Glomerular visceral epithelial cell (primary cell): ENCODE data around the gene ACOX3.

Experiments
- DNase-seq: peaks from one replicate; pipeline ENCODE4 v3.0.0-alpha.2; 2016; ENCODE audit errors: extremely low spot score

ACOX3 gene

GRCh38 chr4:8373973-8374545 is 66.5 kb downstream of the ACOX3 start:
- DNase-seq = no peak

- DNase-seq = no peak
These were observed 67.1 kb downstream of the ACOX3 start for GRCh38 chr4:8373270-8373972.

DNA sequence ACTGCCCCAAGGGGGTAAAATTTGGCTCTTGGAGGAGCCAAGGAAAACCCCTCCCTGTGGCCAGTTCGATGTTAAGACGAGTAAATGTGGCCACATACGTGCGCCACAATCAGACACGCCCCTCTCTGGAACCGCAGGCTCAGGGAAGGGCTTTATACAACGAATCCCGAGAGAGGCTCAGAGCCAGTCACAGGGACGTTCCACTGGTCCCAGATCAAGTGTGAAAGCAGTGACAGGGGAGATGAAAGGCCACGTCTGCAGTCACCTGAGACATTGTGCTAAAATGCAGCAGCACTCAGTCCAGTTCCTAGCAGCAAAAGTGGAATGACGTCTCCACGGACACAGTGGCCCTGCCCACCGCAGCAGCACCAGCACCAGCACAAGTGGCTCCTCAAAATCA is 68.0 kb downstream of the ACOX3 start:
- DNase-seq = no peak

- no peak for DNase-seq
These were observed 68.9 kb downstream of the ACOX3 start for GRCh38 chr4:8371596-8371995.

GRCh38 chr4:8370835-8371595 is 69.5 kb downstream of the ACOX3 start:
- peak; percentile 73 for DNase-seq

- DNase-seq = no peak
These were observed 70.3 kb downstream of the ACOX3 start for GRCh38 chr4:8370106-8370787.

- no peak for DNase-seq
These were observed 71.0 kb downstream of the ACOX3 start for GRCh38 chr4:8369426-8370105.

DNA sequence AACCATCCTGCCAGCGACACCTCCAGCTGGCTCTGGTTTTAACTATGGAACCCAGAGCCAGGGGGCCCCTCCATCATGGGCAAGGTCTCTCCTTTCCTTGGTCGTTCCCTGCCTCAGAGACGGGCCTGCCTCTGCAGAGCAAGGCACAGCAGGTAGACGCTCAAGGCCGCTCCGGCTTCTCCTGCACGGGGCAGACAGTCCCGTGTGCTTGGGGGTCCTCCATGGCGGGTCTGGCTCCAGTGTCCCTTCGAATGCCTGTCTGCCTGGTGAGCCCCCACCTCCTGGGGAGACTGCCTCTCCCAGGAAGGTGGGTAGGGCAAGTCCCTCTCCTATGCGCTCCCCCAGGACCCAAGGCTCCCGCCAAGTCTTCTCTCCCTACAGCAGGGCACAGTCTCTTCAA is 71.5 kb downstream of the ACOX3 start:
- DNase-seq = no peak

- no peak for DNase-seq
These were observed 72.5 kb downstream of the ACOX3 start for GRCh38 chr4:8368061-8368481.

GRCh38 chr4:8366601-8367000 is 73.9 kb downstream of the ACOX3 start:
- no peak for DNase-seq

DNA sequence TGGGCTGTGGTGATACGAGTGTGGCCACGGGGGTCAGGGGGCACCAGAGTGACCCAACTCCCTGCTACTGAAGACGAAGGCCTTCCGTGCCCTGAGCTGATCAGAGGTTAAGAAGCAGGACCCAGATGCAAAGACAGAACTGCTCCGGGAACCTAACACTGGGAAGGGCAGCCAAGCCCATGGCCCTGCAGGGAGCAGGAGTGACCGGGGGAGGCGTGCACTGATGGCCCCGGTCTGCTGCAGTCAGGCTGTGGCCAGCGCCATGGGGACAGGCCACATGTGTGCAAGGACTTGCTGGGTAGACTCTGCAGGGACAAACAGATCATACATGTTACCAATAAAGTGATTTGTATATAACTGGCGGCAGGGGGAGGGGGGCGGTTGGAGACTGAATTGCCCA is 74.6 kb downstream of the ACOX3 start:
- DNase-seq = no peak

GRCh38 chr4:8365353-8365752 is 75.2 kb downstream of the ACOX3 start:
- DNase-seq = no peak

DNA sequence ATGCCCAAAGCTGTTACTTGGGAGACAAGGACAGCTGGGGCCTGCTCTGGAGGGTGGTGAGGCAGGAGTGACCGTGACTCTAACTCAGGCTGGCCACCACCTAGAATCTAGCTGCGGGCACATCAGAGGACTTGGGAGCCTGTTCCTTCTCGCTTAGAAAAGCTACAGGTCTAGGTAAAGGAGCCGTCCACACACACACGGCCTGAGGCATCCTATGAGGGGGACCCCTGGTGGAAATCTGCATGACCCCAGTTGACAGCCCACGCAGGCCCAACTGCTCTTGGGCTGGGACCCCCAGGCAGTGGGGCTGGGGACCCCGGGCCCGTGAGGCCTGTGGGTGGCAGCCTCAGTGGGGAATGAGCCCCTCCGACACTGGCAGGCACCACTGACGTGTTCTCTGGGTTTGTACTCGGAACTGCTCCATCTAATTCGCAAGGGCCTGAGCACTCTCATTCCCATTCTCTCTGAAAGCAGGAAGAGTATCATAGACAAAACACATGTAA is 75.6 kb downstream of the ACOX3 start:
- no peak for DNase-seq

DNA sequence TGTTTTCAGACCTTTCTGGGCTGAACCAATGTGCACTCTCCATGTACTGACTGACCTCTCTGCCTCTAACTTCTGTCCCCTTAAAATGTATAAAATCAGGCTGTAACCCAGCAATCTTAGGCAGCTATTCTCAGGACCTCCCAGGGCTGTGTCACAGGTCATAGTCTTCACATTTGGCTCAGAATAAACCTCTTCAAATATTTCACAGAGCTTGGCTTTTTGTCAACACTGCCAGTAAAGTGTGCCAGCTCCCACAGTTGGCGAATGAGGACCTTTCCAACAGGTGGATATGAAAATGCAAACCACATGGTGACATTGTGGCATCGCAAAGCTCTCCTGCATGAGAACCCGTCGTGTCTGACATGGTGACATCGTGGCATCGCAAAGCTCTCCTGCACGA is 76.4 kb downstream of the ACOX3 start:
- DNase-seq = no peak

GRCh38 chr4:8362483-8362882 is 78.0 kb downstream of the ACOX3 start:
- peak; percentile 70 for DNase-seq

DNA sequence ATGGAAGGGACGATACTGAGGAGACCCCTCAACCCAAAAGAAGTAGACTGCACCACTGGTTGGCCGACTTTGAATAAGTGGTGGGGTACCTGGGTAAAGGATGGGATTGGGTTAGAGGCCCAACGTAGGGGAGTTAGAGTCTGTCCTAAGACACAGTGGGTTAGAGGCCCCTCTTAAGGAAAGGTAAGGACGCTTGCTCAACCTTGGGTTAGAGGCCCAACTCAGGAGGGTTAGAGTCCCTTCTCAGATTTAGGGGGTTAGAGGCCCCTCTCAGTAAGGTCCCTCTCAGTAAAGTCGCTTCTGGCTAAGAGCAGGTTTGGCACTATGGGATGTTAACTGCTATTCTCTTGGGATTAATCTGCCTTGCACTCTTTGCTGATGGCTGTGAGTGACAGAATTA is 81.3 kb downstream of the ACOX3 start:
- DNase-seq = no peak

- no peak for DNase-seq
These were observed 83.7 kb downstream of the ACOX3 start for GRCh38 chr4:8356856-8357255.

- peak; percentile 51 for DNase-seq
These were observed 84.5 kb downstream of the ACOX3 start for GRCh38 chr4:8355864-8356565.

DNA sequence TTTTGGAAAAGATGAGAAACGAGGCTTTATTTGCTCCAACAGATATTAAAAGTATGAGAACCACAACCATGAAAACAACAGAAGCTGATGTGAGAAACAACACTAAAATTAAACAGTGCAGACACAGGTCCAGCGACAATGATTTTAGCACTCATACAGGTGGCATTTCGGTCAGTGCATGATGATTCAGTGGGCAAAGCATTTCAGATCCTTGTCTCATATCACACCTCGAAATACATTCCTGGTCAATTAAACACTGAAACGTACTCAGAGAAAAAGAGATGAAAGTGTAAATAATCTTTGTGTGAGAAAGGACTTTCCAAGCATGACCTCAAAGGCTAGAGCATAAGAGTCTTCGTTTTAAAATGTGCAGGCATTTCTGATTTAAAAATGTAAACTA is 85.2 kb downstream of the ACOX3 start:
- DNase-seq = peak; percentile 86

- peak; percentile 99 for DNase-seq
These were observed 86.5 kb downstream of the ACOX3 start for GRCh38 chr4:8353912-8354453.

DNA sequence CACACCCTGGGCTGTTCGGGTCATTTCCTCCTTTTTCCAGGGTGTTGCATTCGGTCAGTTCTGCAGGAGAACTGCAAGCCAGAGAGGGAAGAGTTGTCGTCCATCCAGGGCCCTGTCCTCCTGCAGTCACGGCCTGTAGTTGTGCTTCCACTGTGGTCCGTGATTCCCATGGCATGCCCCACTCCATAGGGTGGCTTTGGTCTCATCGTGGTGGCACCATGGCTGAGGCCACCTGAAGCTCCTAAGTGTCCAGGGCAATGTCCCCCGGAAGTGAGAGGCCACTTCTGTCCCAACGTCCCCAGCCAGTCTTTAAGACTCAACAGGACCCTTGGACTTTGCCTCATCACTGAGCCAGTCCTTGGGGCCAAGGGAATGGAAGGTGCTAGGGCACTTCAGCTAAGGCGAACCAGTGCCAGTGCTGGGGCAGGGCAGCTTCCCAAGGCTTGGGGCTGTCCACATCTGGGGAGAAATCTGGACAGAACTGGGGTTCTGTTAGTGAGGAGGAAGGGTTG is 87.3 kb downstream of the ACOX3 start:
- no peak for DNase-seq
